NCI-H82 treated with DMSO at 0.1 percent for 48 hours (cell line): ENCODE measurements around the gene GMPR2.

Experiments
- DNase-seq: peaks from one replicate; lab custom pipeline; 2025; ENCODE audit not compliant: unreplicated experiment; lab: John Stamatoyannopoulos, UW

GMPR2 gene

DNA sequence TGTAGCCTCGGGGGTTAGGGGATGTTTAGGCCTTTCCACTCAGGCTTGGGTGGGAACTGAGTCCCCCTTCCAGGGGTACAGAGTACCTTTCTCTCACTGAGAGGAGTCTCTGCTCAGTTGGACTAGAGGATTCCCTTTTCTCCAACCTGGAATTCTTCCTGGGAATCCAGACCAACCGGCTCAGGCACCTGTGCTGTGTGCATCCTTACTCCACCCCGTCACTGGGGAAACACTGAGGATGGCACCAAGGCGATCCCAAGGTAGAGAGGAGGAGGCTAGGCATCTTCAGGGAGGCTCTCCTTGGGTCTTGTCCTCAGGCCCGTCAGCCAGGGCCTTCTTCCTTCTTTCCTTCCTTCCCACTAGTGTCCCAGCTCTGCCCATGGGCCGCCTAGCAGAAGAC is 31.1 kb downstream of the GMPR2 start:
- no peak for DNase-seq

DNA sequence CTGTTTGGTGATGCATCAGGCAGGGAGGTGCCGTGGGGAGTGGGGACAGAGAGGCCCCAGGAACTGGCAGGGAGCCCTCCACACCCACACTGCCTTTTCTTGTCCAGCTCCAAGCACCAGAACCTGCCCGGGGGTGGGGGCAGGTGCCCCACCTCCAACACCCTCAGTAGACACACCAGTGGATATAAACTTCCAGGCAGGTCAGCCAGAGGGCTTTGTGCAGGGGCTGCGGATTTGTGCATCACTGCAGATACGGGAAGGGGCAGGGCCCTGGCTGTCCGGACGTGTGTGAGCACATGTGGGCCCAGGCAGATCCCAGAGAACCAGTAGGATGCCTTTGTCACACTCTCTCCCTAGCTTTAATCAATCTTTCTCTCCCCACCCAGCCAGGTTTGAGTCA is 31.6 kb downstream of the GMPR2 start:
- no peak for DNase-seq

DNA sequence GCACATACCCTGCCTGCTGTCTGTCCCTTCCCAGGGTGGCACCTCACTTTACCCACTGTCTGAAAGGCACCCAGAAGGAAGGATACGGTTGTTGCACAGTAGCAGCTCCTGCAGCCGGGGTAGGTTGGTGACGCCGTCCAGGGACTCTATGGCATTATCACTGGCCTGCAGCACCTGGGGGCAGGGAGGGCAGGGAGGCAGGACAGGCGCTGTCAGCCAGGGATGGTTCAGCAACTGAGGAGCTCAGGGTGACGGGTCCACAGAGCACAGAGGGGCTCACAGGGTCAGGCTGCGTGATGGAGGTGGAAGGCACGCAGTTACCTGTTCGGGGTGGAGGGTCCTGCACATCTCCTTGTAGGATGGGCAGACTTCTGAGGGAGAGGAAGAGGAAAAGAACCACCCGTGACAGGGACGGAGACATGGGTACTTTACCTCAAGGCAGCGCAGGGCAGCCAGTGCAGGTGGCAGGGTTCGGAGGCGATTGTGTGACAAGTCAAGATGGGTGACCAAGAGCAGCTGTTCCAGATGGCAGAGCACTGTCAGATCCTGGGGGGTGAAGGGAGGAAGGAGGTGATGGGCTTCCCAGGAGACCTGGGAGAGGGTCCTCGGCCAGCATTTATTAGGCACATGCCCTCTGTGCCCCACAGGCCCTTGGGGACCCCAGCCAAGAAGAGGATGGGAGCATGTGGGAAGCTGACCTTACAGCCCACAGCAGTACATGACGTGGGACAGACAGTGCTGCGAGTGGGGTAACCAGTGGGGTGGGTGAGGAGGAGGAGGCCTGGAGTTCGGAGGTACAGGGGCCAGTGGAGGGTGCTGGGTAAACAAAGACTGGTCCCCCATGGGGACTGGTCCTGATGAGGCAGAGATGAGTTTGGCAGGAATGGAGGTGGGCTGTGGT is 33.9 kb downstream of the GMPR2 start:
- DNase-seq = no peak

DNA sequence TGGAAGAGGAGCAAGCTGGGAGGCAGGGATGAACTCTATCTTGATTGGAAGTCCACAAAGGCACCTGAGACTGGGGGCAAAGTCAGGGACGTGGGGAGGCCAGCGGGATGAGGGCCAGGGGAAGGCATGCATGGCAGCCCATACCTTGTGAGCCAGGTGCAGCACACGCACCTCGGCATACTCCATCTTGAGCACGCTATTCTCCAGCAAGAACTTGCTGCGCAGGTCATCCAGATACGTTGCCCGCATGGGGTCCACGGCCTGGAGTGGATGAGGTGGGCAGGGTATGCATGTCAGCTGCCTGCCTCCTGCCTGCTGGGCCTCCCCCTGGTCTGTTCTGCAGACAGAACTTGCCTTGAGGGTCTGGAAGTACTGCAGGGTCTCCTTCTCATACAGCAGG is 34.8 kb downstream of the GMPR2 start:
- no peak for DNase-seq

DNA sequence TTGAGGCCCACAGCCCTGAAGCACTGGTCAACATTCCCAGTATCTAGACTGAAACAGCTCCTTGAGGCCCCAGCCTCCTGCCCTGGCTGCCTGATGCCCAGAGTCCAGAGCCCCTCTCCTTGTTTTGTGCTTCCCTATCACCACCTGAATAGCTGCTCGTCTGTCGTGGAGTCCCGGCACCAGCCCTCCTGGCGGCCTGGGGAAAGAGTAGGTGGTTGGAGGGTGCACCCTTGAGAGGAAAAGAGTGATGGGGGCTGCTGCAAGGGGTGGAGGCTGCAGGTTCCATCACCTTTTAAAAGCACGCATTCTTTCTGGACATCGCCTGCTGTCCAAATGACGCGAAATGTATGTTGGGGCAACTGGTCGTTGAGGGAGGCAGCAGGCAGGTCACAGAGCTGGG is 35.5 kb downstream of the GMPR2 start:
- no peak for DNase-seq

DNA sequence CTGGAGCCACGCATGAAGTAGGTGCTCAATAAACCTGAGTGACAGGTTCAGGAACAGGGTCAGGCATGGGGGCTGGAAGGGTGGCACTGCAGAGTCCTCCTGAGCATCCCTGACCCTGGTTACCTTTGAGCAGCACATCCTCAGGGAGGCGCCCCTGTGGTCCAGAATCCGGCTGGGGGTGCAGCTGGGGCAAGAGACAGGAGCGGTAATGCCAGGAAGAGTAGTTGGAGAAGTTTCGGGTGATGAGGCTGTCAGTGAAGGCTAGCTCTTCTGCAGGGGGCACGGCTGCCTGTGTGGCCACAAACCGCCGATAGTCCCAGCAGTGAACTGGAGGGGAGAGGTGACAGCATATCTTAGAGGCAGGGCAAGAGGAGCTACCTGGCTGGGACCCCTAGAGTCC is 36.6 kb downstream of the GMPR2 start:
- no peak for DNase-seq

DNA sequence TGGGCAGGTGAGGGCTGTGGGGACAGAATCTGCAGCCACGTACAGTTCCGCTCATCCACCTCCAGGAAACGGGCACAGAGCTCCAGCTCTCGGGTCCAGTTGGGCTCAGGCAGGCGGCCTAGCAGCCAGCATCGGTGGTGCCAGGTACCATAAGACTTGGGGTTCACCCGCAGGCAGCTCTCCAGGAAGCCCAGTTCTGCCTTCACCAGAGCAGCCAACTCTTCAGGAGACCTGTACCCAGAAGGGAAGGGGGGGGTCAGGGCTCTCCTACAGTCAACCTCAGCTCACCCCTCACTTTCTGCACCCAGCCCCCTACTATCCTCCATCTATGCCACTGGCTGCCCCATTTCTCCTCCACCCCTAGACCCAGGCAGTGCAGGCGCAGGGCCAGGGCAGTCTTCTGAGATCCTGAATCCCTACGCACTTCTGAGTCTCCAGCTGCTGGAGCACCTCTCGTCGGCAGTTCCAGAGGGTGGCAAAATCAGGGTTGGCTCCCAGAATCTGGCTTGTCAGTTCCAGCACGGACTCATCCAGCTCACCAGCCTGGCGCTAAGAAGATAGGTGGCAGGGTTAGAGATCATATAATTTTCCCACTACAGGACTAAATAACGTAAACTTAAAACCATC is 37.3 kb downstream of the GMPR2 start:
- no peak for DNase-seq

DNA sequence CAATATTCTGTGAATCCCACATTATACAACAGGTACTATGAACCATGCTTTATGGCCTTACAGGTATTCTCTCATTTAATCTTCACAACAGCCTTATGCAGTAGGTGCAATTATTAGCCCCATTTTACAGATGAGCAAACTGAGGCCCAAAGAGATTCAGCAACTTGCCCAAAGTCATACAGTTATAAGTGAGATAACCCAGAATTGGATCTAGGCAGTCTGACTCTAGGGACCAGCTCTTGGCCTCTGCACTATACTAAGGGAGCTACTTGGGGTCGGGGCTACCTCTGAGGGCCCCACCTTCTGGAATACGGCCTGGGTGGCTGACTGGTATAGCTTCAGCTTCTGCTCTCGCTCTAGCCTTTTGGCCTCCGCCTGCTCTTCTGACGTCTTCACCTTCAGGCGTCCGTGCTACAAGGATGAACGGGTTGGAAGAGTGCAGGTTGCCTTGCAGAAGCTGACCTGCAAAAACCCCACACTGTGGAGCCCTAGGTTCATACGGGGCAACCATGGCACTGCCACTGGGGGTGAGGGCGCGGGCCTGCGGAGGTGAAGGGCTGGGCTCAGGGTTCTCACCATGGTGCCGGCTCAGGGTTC is 37.9 kb downstream of the GMPR2 start:
- DNase-seq = no peak

DNA sequence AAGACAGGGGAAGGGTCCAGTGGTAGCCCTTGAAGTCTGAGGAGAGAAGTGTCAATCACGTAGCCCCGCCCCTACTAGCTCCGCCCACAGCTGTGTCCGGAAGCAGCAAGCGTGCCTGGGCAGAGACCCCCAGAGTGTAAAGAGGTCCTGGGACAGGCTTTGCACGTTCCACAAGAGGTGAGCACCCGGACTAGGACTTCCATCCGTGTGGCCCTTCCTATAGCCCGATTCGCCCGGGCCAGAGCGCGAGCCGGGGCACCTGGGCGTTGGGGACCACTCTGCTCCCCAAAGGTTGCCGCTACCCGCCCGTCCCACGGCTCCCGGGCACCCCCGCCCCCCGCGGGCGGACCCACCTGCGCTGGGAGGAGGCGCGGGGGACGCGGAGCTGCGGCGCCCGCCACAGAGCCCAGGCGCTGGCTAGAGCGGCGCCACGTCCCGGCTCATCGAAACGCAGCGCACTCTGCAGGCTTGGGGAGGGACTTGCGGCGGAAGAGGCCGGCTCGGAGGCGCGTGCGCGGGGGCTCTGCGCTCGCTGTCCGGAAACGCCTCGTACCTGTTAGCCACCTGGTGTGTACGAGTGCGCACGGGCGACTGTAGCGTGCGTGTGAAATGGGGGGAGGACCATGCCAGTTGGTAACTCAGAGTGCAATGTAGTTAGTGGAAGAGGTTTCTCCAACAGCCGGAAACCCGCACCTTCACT is 38.6 kb downstream of the GMPR2 start, which contains the start of gene RABGGTA:
RABGGTA (minus strand) TSS at position 464 of the 700 bp plus-strand sequence. CDS start 482 bp downstream, outside the sequence.
- DNase-seq = peak; percentile 63

DNA sequence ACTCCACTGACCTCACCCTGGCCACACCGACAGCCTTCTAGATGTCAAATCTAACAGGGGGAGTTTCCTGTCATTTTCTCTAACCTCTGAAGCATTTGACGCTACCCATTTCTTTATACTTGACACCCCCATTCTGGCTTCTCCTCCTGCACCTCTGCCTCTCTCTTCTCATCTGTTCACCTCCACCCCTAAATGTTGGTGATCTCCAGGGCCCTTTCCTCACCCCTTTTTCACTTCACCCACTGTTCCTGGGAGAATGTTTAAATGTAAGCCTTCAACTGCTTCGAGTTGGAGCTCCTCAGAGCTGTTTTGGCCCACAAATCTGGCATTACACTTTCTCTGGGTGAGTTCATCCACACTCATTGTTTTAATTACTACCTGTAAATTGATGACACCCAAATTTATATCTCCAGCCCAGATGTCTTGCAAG is 39.1 kb downstream of the GMPR2 start:
- no peak for DNase-seq

DNA sequence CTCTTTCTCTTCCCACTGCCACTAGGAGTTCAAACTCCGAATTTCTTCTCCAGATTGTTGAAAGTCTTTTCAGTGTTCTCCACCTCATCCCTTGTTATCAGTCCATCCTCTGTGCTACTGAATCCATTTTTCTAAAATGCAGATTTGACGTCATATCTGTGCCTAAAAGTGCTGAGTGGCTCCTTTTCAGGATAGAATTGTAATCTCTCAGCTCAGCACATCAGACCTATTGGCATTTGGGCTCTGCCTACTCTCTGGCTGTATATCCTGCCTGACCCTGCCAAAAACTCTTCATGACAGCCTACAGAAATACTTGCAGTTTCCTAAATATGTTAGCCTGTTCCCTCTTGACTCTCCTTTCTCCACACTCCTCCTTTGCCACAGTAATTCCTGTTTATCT is 39.7 kb downstream of the GMPR2 start:
- no peak for DNase-seq

DNA sequence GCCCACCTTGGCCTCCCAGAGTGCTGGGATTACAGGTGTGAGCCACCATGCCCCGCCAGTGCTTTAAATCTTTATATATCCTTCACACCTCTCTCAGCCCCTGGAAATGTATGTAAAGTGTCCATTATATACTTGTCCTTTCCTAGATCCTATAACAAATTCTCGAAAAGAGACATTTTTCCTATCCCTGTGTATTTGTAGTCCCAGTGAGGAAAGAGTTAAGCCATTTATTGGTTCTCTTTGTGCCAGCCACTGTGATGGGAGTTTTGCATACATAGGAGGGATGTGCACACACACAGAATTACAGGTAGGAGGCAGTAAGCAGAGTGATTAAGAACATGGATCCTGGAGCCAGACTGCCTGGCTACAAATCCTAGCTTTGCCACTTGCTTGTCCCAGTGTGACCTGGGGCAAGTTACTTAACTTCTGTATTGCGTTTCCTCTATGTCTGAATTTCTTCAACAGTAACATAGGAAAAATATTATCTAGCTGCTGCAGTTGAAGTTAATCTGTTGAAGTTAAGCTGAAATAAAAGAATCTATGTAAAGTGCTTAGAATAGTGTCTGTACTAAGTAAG is 40.8 kb downstream of the GMPR2 start:
- DNase-seq = no peak

DNA sequence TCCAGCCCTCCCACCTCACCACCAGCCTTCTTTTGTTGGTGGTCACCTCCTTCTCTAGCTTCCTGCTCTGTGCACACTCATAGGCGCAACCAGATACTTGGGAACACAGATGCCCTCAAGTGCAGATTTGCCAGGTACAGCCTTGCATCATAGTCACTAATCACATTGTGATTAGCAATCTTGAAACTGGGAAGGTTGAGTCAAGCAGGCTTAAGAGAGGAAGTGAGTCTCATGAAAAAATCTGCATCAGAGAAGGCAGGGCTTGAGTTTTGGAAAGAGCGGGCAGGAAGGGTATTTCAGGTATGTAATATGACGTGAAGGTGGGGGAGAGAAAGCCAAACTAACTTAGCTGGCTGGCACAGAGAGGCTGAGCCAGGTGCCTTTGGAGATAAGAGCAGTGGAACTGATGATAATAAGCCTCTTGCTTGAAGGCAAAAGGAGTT is 41.4 kb downstream of the GMPR2 start:
- no peak for DNase-seq

DNA sequence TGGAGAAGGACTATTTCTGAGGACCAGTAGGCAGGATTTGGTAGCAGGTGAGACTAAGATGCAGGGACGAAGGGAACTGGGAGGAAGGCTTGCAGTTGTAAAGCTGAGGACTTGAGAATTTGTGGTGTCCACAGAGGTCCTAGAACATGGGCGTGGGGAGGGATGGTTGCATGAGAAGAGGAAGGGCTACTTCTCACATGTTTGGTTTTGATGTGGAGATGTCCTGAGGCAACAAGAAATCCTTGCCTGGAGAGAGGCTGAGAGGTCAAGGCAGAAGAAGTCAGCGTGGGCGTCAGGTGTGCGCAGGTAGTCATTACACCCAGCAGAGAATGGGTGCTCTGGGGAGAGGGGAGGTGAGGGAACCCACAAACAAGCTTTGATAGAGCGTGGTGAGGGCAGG is 44.3 kb downstream of the GMPR2 start:
- DNase-seq = no peak

DNA sequence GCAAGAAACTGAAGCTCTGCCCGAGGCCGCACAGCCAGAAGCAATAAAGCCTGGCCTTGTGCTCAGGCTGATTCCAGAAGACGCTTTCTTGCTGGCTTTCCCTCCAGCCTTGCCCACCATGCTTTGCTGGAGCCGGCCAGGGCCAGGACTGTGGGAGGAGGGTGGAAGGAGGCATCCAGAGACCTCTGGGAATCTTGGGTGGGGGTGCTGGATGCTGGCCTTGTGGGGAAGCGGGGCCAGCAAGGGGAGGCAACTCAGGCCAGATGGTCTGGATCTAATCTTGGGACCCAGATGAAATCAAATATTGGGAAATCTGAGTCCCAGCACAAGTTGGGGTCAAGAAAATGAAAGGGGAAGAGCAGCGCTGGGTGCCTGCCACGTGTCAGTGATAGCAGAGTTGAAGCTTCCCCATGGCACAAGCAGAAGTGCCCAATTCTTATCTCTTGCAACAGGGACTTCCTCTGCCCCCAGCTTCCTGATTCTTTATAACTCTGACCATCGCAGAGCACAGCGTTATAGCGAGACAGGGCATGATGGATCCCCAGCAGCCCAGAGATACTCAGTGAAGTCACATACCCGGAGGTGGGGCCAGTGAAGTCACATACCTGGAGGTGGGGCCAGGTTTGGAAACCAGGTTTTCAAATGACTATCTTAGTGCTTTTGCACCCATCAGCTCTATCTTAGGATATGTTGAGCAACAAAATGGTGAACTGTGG is 45.0 kb downstream of the GMPR2 start:
- no peak for DNase-seq

DNA sequence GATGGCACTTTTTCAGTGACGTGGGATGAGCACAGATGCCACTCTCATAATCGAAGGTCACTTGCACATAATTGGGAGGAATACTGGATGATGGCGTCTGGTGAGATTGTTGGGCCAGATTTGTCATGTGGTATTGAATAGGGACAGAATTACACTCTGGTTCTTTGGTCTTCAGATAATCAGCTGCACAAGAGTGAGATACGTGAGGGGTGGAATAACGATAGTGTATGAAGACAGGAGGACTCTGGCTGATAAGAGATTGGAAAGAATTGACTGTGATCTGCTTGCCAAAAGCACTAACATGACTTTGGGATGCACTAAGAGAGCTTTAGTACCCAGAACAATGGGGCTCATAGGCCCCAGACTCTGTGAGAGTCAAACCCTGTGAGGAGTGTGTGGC is 45.7 kb downstream of the GMPR2 start:
- no peak for DNase-seq

DNA sequence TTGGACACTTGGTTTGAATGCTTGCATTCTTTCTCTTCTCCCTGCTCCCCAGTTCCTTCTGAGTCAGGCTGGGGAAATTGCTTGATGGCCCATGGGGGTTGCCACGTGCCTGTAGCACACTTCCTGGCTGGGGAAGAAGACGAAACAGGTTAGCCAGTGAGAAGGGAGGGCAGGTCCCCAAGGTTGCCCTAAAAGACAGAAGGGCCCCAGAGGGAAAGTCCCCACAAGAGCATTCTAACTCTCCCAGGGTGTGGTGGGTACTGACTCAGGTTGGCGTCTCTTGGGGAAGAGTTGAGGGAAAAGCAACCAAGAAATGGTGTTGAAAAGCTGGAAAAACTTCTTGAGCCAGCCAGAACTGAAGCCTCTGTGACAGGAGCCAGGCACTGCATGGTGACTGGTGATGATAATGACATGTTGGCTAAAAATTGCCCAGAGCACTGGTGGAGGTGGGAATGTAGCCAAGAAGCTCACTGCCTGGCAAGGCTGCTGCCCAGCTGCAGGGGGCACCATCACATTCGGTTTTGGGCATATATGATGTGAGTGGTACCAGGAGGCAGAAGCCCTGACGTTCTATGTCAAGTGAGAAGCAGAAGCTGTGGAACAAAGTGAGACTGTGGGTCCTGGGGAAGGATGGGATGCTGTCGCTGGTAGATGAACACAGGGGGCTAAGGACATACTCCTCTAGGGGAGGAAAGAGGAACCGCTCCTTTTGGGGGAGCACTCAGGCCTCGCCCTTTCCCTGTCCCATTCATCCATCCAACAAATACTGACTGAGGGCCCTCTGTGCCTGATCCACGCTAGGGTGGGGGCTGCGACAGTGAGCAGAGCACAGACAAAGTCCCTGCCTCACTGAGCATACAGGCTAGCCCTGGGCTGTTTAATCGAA is 46.8 kb downstream of the GMPR2 start:
- no peak for DNase-seq

DNA sequence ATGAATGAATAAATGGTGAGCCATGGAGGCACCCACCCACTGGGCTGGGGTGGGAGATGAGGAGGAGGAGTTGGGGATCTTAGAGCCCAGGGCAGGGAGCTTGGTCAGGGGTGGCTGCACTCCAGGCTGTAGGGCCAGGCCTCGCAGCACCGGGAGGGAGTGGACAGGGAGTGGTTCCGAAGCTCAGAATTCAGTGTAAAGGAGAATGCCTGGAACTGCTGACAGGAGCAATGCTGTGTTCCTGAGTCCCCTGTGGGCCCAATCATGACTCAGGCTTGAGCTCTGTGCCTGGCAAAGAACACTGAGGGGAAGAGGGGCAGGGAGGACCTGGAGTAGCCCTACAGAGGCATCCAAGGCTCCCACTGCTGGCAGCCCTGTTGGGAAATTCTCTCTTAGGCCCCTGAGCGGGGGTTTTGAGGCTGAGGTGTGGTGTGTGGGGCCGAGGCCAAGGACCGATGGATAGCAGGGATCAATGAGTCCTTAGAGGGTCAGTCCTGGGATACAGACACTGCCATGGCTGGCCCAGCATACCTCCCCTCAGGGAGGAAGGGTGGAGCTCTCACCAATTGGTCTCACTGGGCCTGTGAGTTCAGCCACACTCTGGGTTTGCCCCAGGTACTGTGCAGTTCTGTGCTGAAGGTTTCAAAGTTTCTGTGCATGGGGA is 48.2 kb downstream of the GMPR2 start:
- no peak for DNase-seq

DNA sequence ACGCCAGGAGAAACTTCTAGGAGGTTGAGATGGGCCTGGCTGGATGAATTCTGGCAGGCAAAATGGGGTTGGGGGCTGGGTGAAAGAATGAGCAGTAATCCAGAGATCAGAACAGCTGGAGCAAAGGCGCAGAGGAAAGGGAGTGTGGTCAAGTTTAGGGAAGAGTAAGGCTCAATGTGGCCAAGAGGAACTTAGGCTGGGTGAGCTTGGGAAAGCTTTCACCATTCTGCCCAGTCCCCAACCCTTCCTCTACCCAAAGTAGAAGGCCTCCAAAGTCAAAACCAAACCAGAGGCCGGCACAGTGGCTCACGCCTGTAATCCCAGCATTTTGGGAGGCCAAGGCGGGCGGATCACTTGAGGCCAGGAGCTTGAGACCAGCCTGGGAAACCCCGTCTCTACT is 48.9 kb downstream of the GMPR2 start:
- no peak for DNase-seq
